Body of pancreas (tissue), 4 donors: ENCODE measurements around the gene CMTM7. TPM values are rescaled to one million over a fixed set of nuclear protein-coding genes. Genes with fewer than 3 reads are reported as not detected.

ENCODE experiments used
- ATAC-seq: fragments of 150-250 bp; one replicate; pipeline ENCODE4 v1.9.1; 2016
- DNase-seq, 4 donors: peaks; one replicate each; pipeline ENCODE4 v3.0.0-alpha.2; 2019
- H3K27ac ChIP-seq, 4 donors: fragments of 200-600 bp; sonication (generic); 1 replicate in 3 of 4; 2 replicates in 1 of 4; pipeline versions ENCODE4 v1.5.1 to v1.6.1; 2016 to 2019; ENCODE audit warnings: mild to moderate bottlenecking in 1 of 4, mixed read lengths in 1 of 4, moderate library complexity in 1 of 4
- H3K27me3 ChIP-seq, 2 donors: fragments of 200-600 bp; sonication (generic); one replicate each; pipeline ENCODE4 v1.6.0; 2016; ENCODE audit warnings: mild to moderate bottlenecking in 1 of 2
- H3K36me3 ChIP-seq, 2 donors: fragments of 200-600 bp; sonication (generic); replicated peaks in 1 of 2; 2 replicates each; pipeline ENCODE4 v1.5.1; 2016; ENCODE audit warnings: low read depth in 2 of 2; ENCODE audit not compliant: insufficient read depth in 1 of 2
- H3K4me1 ChIP-seq: fragments of 200-600 bp; sonication (generic); one replicate; pipeline ENCODE4 v1.6.0; 2016
- H3K4me3 ChIP-seq, 2 donors: fragments of 200-600 bp; sonication (generic); 1 replicate in 1 of 2; 2 replicates in 1 of 2; pipeline ENCODE4 v1.5.1; 2016 to 2019
- H3K9me3 ChIP-seq, 3 donors: fragments of 200-600 bp; sonication (generic); 1 replicate in 2 of 3; 2 replicates in 1 of 3; pipeline ENCODE4 v1.5.1; 2016
- CTCF ChIP-seq, 7 experiments: fragments of 450-650 bp in 4 of 7; fragments of 200-600 bp in 3 of 7; sonication (generic) in 3 of 7; IDR thresholded peaks; one replicate each; pipeline ENCODE4 v1.5.1; 2016 to 2019; ENCODE audit warnings: antibody characterized with exemption in 7 of 7
- POLR2A ChIP-seq, 3 donors: fragments of 450-650 bp; IDR thresholded peaks; one replicate each; pipeline ENCODE4 v1.6.1; 2016; ENCODE audit warnings: antibody characterized with exemption in 3 of 3, mild to moderate bottlenecking in 2 of 3
- WGBS, 2 donors: methylation state at CpG; one replicate each; pipeline ENCODE4 v1.1.5; 2017; 5-methylcytosine and 5-hydroxymethylcytosine counted together
- intact Hi-C: fragments of 100-400 bp; cut with DNase I; formaldehyde crosslinking; loops from one replicate; pipeline ENCODE4 v1.15.1; 2023
- total RNA-seq, 2 donors: library from RNA; depleted of rRNA; stranded (reverse); fragments of >200 nt; gene quantifications; one replicate each; pipeline ENCODE4 v1.1.0, GENCODE V29; 2016

The CMTM7 gene
- total RNA-seq, 2 donors from 2014 or later: 23.3 to 51.1 TPM

GRCh38 chr3:32353351-32353750 is 38.3 kb upstream of the CMTM7 start:
- Histone ChIP-seq H3K27ac (no peak overlapping the region), H3K27me3 (no peaks in the 10 kb centered on the region), H3K4me3 (no peak overlapping the region), H3K36me3 (no peaks in the 10 kb centered on the region), H3K4me1 (peaks cover 26% of the 10 kb centered on the region), H3K9me3 (no peaks in the 10 kb centered on the region)
- intact Hi-C loops: no loop called here
- WGBS, 2 donors: 98% methylated on average over 2 of the region's 2 CpGs
- ATAC-seq (no peak), DNase-seq (no peak)
- TF ChIP-seq CTCF (IDR thresholded peaks at IDR 0.05) (no peak), POLR2A (IDR thresholded peaks at IDR 0.05) (no peak)

GRCh38 chr3:32354362-32354778 is 37.3 kb upstream of the CMTM7 start:
- H3K27me3 ChIP-seq: no peaks in the 10 kb centered on the region
- DNase-seq (no peak), ATAC-seq (no peak)
- peaks cover 26% of the 10 kb centered on the region for H3K4me1 ChIP-seq
- no peaks in the 10 kb centered on the region for H3K36me3 ChIP-seq
- intact Hi-C loops: no loop called here
- TF ChIP-seq POLR2A (IDR thresholded peaks at IDR 0.05) (no peak), CTCF (IDR thresholded peaks at IDR 0.05) (no peak)
- H3K4me3 ChIP-seq: no peak overlapping the region
- WGBS, 2 donors: 39 to 43% methylated on average over 8 of the region's 8 CpGs
- no peaks in the 10 kb centered on the region for H3K9me3 ChIP-seq
- H3K27ac ChIP-seq: no peak overlapping the region

GRCh38 chr3:32355751-32356291 is 35.8 kb upstream of the CMTM7 start:
- no peak for ATAC-seq
- no peak for DNase-seq
- Histone ChIP-seq H3K27ac (no peak overlapping the region), H3K36me3 (no peaks in the 10 kb centered on the region), H3K4me1 (peaks cover 26% of the 10 kb centered on the region), H3K9me3 (no peaks in the 10 kb centered on the region), H3K27me3 (no peaks in the 10 kb centered on the region), H3K4me3 (no peak overlapping the region)
- WGBS, 2 donors: 55 to 56% methylated on average over 8 of the region's 8 CpGs
- TF ChIP-seq CTCF (IDR thresholded peaks at IDR 0.05): no peak
- no peak for TF ChIP-seq POLR2A (IDR thresholded peaks at IDR 0.05)
- intact Hi-C loops: no loop called here

- Histone ChIP-seq H3K9me3 (no peaks in the 10 kb centered on the region), H3K36me3 (no peaks in the 10 kb centered on the region), H3K4me1 (peaks cover 14% of the 10 kb centered on the region), H3K4me3 (no peak overlapping the region), H3K27ac (no peak overlapping the region), H3K27me3 (no peaks in the 10 kb centered on the region)
- no peak for DNase-seq
- TF ChIP-seq CTCF (IDR thresholded peaks at IDR 0.05): no peak
- no peak for TF ChIP-seq POLR2A (IDR thresholded peaks at IDR 0.05)
- 80 to 88% methylated on average over 5 of the region's 5 CpGs for WGBS, 2 donors
- no peak for ATAC-seq
- intact Hi-C loops: no loop called here
Measured at GRCh38 chr3:32359766-32360492, 31.7 kb upstream of the CMTM7 start.

GRCh38 chr3:32360493-32360827 is 31.2 kb upstream of the CMTM7 start:
- no peaks in the 10 kb centered on the region for H3K27me3 ChIP-seq
- H3K36me3 ChIP-seq: no peaks in the 10 kb centered on the region
- ATAC-seq (no peak), DNase-seq (no peak)
- H3K9me3 ChIP-seq: no peaks in the 10 kb centered on the region
- H3K4me1 ChIP-seq: peaks cover 8% of the 10 kb centered on the region
- TF ChIP-seq CTCF (IDR thresholded peaks at IDR 0.05): no peak
- intact Hi-C loops: no loop called here
- no peak overlapping the region for H3K4me3 ChIP-seq
- no peak overlapping the region for H3K27ac ChIP-seq
- WGBS, 2 donors: 71 to 97% methylated on average over 4 of the region's 4 CpGs
